Keratinocyte (primary cell): ENCODE data around the gene TMBIM6.

Experiments
- CTCF ChIP-seq, 3 experiments: IDR thresholded peaks in 1 of 3; conservative IDR thresholded peaks in 1 of 3; optimal IDR thresholded peaks in 1 of 3; 2 replicates in 2 of 3; 3 replicates in 1 of 3; pipeline versions ENCODE3 to v1.5.1; 2011; ENCODE audit warnings: low read length in 3 of 3, mild to moderate bottlenecking in 3 of 3, moderate library complexity in 2 of 3, control low read depth in 1 of 3, inconsistent platforms in 1 of 3; ENCODE audit not compliant: insufficient read depth in 2 of 3; ENCODE audit errors: extremely low read depth in 1 of 3
- EZH2 ChIP-seq: IDR thresholded peaks from one replicate; pipeline ENCODE4 v1.6.1; 2012; ENCODE audit warnings: inconsistent platforms, mild to moderate bottlenecking, low read length, moderate library complexity

- TF ChIP-seq CTCF (optimal IDR thresholded peaks at IDR 0.05 in 1 of 3, IDR thresholded peaks at IDR 0.05 in 1 of 3, conservative IDR thresholded peaks at IDR 0.05 in 1 of 3; ENCODE audit: extremely low read depth in 1 of 3, insufficient read depth in 2 of 3, low read length in 3 of 3) (no peak), EZH2 (no peak)
These were observed 49.6 kb downstream of the TMBIM6 start for GRCh38 chr12:49790741-49791555.
